ENCODE measurements around the gene HECW1.
A peak's percentile ranks its signal among the peaks of the same experiment; 100 is the strongest.
"Not testable (repeated sequence)": the region's sequence is repeated elsewhere in the genome, so short reads cannot be mapped to it uniquely, and the experiment has no call there.

Gene HECW1

GRCh38 chr7:43314379-43315158, 202.1 kb downstream of the HECW1 start:
- no peak for DNase-seq

- DNase-seq, result no peak
Observed at GRCh38 chr7:43317075-43317474, 204.6 kb downstream of the HECW1 start.

- no peak for DNase-seq
Observed at GRCh38 chr7:43318188-43318770, 205.8 kb downstream of the HECW1 start.

- no peak for DNase-seq
Observed at GRCh38 chr7:43325595-43325994, 213.1 kb downstream of the HECW1 start.

- DNase-seq, result no peak
Observed at GRCh38 chr7:43328336-43328735, 215.9 kb downstream of the HECW1 start.

- DNase-seq, result no peak
Observed at GRCh38 chr7:43328785-43329380, 216.4 kb downstream of the HECW1 start.

GRCh38 chr7:43332193-43332796, 219.8 kb downstream of the HECW1 start:
- DNase-seq, result no peak

GRCh38 chr7:43337191-43337590, 224.7 kb downstream of the HECW1 start:
- no peak for DNase-seq

- DNase-seq, result no peak
Observed at GRCh38 chr7:43337811-43338210, 225.4 kb downstream of the HECW1 start.

GRCh38 chr7:43341132-43341531, 228.7 kb downstream of the HECW1 start:
- no peak for DNase-seq

- not testable (repeated sequence) for DNase-seq
Observed at GRCh38 chr7:43343417-43343816, 231.0 kb downstream of the HECW1 start.

- not testable (repeated sequence) for DNase-seq
Observed at GRCh38 chr7:43345696-43346095, 233.2 kb downstream of the HECW1 start.

GRCh38 chr7:43351683-43352082, 239.2 kb downstream of the HECW1 start:
- DNase-seq, result no peak

- no peak for DNase-seq
Observed at GRCh38 chr7:43353902-43354301, 241.5 kb downstream of the HECW1 start.

- DNase-seq, result peak; percentile 77
Observed at GRCh38 chr7:43362652-43363034, 250.2 kb downstream of the HECW1 start.

- DNase-seq, result peak; percentile 88
Observed at GRCh38 chr7:43363035-43363791, 250.8 kb downstream of the HECW1 start.

GRCh38 chr7:43364391-43364790, 251.9 kb downstream of the HECW1 start:
- no peak for DNase-seq

- no peak for DNase-seq
Observed at GRCh38 chr7:43372676-43373355, 260.4 kb downstream of the HECW1 start.

- peak; percentile 30 for DNase-seq
Observed at GRCh38 chr7:43377196-43377960, 264.9 kb downstream of the HECW1 start.

- DNase-seq, result peak; percentile 52
Observed at GRCh38 chr7:43379210-43379609, 266.8 kb downstream of the HECW1 start.

GRCh38 chr7:43384616-43385308, 272.3 kb downstream of the HECW1 start:
- no peak for DNase-seq

All from eye (tissue), 1 donor.